K562 (cell line): ENCODE measurements around the gene RETREG2. TPM values are rescaled to one million over a fixed set of nuclear protein-coding genes. Genes with fewer than 3 reads are reported as not detected.

ENCODE experiments used
- EHMT2 ChIP-seq: fragments of 450-650 bp; IDR thresholded peaks from 2 replicates; pipeline ENCODE4 v1.6.1; 2018; ENCODE audit warnings: antibody characterized with exemption
- ETS1 ChIP-seq: conservative IDR thresholded peaks from 2 replicates; pipeline ENCODE4 v1.6.1; 2011; ENCODE audit warnings: low read depth, mild to moderate bottlenecking, low read length; ENCODE audit not compliant: control insufficient read depth
- FIP1L1 ChIP-seq: fragments of 200-400 bp; formaldehyde crosslinking; IDR thresholded peaks from 2 replicates; pipeline ENCODE4 v1.6.1; 2018; ENCODE audit warnings: mild to moderate bottlenecking, low read depth, low read length; ENCODE audit not compliant: poor library complexity, severe bottlenecking
- RERE ChIP-seq: sonication (generic); formaldehyde crosslinking; IDR thresholded peaks from 2 replicates; pipeline ENCODE4 v1.8.0; 2023; ENCODE audit warnings: missing genetic modification reagents, mild to moderate bottlenecking, borderline replicate concordance
- polyA plus RNA-seq, 8 experiments: library from polyadenylated mRNA; depleted of rRNA in 4 of 8; stranded (reverse) in 5 of 8; unstranded in 3 of 8; fragments of >200 nt; fragmentation: Nextera tagmentation in 2 of 8; fragmentation: Illumina TruSeq in 1 of 8; extraction: Ambion mirVana in 2 of 8; extraction: Trizol in 1 of 8; gene quantifications; 2 replicates each; pipeline versions ENCODE4 v1.2.1 to v1.2.3, GENCODE V29; 2011 to 2014; ENCODE audit warnings: inconsistent platforms in 1 of 8, missing spikeins in 1 of 8
- total RNA-seq, 7 experiments: library from RNA; depleted of rRNA in 6 of 7; stranded (reverse); fragments of >200 nt in 6 of 7; fragmentation: Illumina TruSeq in 2 of 7; extraction: Trizol in 2 of 7; gene quantifications; 2 replicates each; pipeline versions ENCODE4 v1.2.1 to v1.2.3, GENCODE V29; 2011 to 2021; ENCODE audit warnings: low replicate concordance in 1 of 7

The RETREG2 gene
- total and polyA plus RNA-seq, 9 of the 15 experiments (the other 6 are each of a cell fraction or from before 2014, with no cell fraction given), result 4.9 to 40.1 (median 19.2) TPM

GRCh38 chr2:219218217-219218731 is 40.2 kb downstream of the RETREG2 start (continued):
- 0 out of 2 replicates have a peak, but pooled peaks have one; percentile 59 for TF ChIP-seq RERE (CRISPR knock-in tag)
- 0 out of 2 replicates have a peak, but pooled peaks have one; percentile 6 for TF ChIP-seq EHMT2
- peak; percentile 88 for TF ChIP-seq FIP1L1
- 0 out of 2 replicates have a peak, but pooled peaks have one; percentile 45 for TF ChIP-seq ETS1
